Measurements from ENCODE around the gene MEGF11. TPM values are rescaled to one million over a fixed set of nuclear protein-coding genes. Genes with fewer than 3 reads are reported as not detected.
A peak's percentile ranks its signal among the peaks of the same experiment; 100 is the strongest.

Gene MEGF11
- total RNA-seq, 1 donor from 2014 or later: 0.06 TPM

DNA sequence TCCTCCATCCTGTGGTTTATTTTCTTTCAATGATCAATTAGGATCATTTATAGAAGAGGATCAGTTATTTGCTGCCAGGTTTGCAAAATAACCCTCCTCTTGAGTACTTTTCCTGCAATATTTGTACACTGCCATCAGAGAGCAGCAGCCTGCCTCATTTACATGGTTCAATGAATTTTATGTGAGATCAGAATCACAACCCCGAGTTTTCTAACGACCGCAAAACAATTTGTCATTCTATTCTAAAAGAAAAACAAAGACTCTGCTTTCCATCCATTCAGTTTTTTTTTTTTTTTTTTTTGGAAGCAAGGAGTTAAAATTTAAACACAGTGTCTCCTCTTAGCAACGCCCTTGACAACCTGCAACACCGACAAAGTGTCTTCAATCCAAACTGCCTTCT is 237.4 kb downstream of the MEGF11 start:
- Mint-ChIP-seq H3K4me1 (peaks cover 13% of the 10 kb centered on the region), H3K36me3 (no peaks in the 10 kb centered on the region), H3K9me3 (peaks cover 6% of the 10 kb centered on the region), H3K27me3 (ENCODE audit: insufficient read depth, low read depth) (peaks cover 6% of the 10 kb centered on the region), H3K4me3 (no peak overlapping the region), H3K27ac (no peak overlapping the region)
- Histone ChIP-seq H3K79me2 (ENCODE audit: low read depth) (no peaks in the 10 kb centered on the region), H3F3A (ENCODE audit: low read depth) (peaks cover 3% of the 10 kb centered on the region), H3K4me1 (peaks cover 11% of the 10 kb centered on the region), H3K9ac (no peak overlapping the region), H3K9me3 (ENCODE audit: low read depth) (no peaks in the 10 kb centered on the region), H3K36me3 (no peaks in the 10 kb centered on the region), H2AFZ (replicated peaks) (no peak overlapping the region), H4K20me1 (ENCODE audit: low read depth) (no peaks in the 10 kb centered on the region), H3K4me3 (no peak overlapping the region), H3K27me3 (no peaks in the 10 kb centered on the region), H3K4me2 (no peak overlapping the region), H3K27ac (no peak overlapping the region)
- no peak for TF ChIP-seq EZH2 (IDR thresholded peaks at IDR 0.05)
- TF ChIP-seq, protein P1, sequence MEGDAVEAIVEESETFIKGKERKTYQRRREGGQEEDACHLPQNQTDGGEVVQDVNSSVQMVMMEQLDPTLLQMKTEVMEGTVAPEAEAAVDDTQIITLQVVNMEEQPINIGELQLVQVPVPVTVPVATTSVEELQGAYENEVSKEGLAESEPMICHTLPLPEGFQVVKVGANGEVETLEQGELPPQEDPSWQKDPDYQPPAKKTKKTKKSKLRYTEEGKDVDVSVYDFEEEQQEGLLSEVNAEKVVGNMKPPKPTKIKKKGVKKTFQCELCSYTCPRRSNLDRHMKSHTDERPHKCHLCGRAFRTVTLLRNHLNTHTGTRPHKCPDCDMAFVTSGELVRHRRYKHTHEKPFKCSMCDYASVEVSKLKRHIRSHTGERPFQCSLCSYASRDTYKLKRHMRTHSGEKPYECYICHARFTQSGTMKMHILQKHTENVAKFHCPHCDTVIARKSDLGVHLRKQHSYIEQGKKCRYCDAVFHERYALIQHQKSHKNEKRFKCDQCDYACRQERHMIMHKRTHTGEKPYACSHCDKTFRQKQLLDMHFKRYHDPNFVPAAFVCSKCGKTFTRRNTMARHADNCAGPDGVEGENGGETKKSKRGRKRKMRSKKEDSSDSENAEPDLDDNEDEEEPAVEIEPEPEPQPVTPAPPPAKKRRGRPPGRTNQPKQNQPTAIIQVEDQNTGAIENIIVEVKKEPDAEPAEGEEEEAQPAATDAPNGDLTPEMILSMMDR (IDR thresholded peaks at IDR 0.05): peak; percentile 12
- DNase-seq (ENCODE audit: low spot score): no peak

DNA sequence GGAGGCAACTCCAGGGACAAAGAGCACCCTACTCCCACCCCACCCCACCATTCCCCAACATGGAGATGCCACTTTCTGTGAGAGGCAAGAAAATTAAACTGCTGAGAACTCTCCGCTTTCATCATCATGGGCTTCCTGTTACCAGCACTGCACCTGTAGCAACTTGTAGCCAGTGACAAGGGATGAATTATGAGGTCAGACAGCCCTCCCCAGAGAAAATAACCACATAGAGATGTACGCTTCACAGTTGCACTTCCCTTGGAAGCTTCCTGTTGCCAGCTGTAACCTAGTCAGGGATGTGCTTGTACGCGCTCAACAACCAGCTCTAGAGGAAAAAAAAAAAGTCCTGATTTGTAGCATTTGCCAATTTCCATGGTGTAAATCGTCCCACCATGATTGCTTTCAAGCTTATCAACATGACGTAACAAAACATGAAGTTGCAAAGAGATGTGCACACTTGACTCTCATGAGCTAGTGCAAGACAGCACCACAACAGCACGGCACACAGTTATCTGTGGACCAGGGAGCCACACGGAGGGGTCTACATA is 238.8 kb downstream of the MEGF11 start:
- peaks cover under 1% of the 10 kb centered on the region for H3F3A ChIP-seq (ENCODE audit: low read depth)
- no peak overlapping the region for H3K4me2 ChIP-seq
- H3K27ac ChIP-seq: no peak overlapping the region
- H3K27ac Mint-ChIP-seq: no peak overlapping the region
- H3K4me3 Mint-ChIP-seq: no peak overlapping the region
- no peak overlapping the region for H2AFZ ChIP-seq (replicated peaks)
- H3K36me3 Mint-ChIP-seq: no peaks in the 10 kb centered on the region
- no peaks in the 10 kb centered on the region for H3K79me2 ChIP-seq (ENCODE audit: low read depth)
- peaks cover 7% of the 10 kb centered on the region for H3K4me1 Mint-ChIP-seq
- DNase-seq (ENCODE audit: low spot score): no peak
- H3K36me3 ChIP-seq: no peaks in the 10 kb centered on the region
- no peaks in the 10 kb centered on the region for H3K9me3 ChIP-seq (ENCODE audit: low read depth)
- TF ChIP-seq, protein P1 (IDR thresholded peaks at IDR 0.05): no peak
- TF ChIP-seq EZH2phosphoT487 (IDR thresholded peaks at IDR 0.05) (no peak), EZH2 (IDR thresholded peaks at IDR 0.05) (no peak)
- H3K9ac ChIP-seq: no peak overlapping the region
- H4K20me1 ChIP-seq (ENCODE audit: low read depth): no peaks in the 10 kb centered on the region
- peaks cover 6% of the 10 kb centered on the region for H3K9me3 Mint-ChIP-seq
- no peak overlapping the region for H3K4me3 ChIP-seq
- no peaks in the 10 kb centered on the region for H3K27me3 ChIP-seq
- peaks cover 7% of the 10 kb centered on the region for H3K4me1 ChIP-seq
- peaks cover 6% of the 10 kb centered on the region for H3K27me3 Mint-ChIP-seq (ENCODE audit: insufficient read depth, low read depth)

DNA sequence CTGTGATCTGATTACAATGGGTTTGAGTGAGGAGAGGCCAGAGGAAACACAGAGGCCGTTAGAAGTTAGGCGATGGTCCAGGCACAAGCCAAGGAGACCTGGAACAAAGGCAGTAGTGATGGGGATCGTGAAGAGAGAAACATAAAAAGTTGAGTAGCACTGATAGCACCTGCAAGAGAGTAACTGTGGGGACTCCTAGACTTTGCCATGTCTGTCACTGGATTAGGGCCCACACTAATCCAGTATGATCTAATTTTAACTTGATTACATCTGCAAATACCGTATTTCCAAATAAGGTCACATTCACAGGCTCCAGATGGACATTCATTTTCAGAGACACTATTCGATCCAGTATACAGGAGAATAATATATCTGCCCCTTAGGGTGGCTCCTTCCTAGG is 239.5 kb downstream of the MEGF11 start:
- Histone ChIP-seq H3K27ac (no peak overlapping the region), H2AFZ (replicated peaks) (no peak overlapping the region), H3K36me3 (no peaks in the 10 kb centered on the region), H3K4me3 (no peak overlapping the region), H3K79me2 (ENCODE audit: low read depth) (no peaks in the 10 kb centered on the region), H3K9ac (no peak overlapping the region), H3K4me2 (no peak overlapping the region), H3F3A (ENCODE audit: low read depth) (no peaks in the 10 kb centered on the region), H4K20me1 (ENCODE audit: low read depth) (no peaks in the 10 kb centered on the region), H3K27me3 (no peaks in the 10 kb centered on the region), H3K9me3 (ENCODE audit: low read depth) (no peaks in the 10 kb centered on the region), H3K4me1 (peaks cover under 1% of the 10 kb centered on the region)
- no peaks in the 10 kb centered on the region for H3K36me3 Mint-ChIP-seq
- peaks cover 6% of the 10 kb centered on the region for H3K9me3 Mint-ChIP-seq
- peaks cover 10% of the 10 kb centered on the region for H3K27me3 Mint-ChIP-seq (ENCODE audit: insufficient read depth, low read depth)
- TF ChIP-seq EZH2phosphoT487 (IDR thresholded peaks at IDR 0.05) (no peak), EZH2 (IDR thresholded peaks at IDR 0.05) (no peak)
- TF ChIP-seq, protein P1 (IDR thresholded peaks at IDR 0.05): no peak
- DNase-seq (ENCODE audit: low spot score): no peak
- no peak overlapping the region for H3K27ac Mint-ChIP-seq
- no peak overlapping the region for H3K4me3 Mint-ChIP-seq
- peaks cover 5% of the 10 kb centered on the region for H3K4me1 Mint-ChIP-seq

Data from neural progenitor cell (in vitro differentiated cells).